Measurements from ENCODE around the gene CLPX.
"Not testable (repeated sequence)": the region's sequence is repeated elsewhere in the genome, so short reads cannot be mapped to it uniquely, and the experiment has no call there.

Gene CLPX

GRCh38 chr15:65206750-65207149 is 21.6 kb upstream of the CLPX start:
- DNase-seq (ENCODE audit: low read depth, low spot score) = no peak

GRCh38 chr15:65204931-65205660 is 20.0 kb upstream of the CLPX start:
- no peak for DNase-seq (ENCODE audit: low read depth, low spot score)

- DNase-seq (ENCODE audit: low read depth, low spot score) = no peak
Measured at GRCh38 chr15:65204236-65204930, 19.2 kb upstream of the CLPX start.

- no peak for DNase-seq (ENCODE audit: low read depth, low spot score)
Measured at GRCh38 chr15:65201918-65202317, 16.8 kb upstream of the CLPX start.

- DNase-seq (ENCODE audit: low read depth, low spot score) = no peak
Measured at GRCh38 chr15:65198571-65198970, 13.4 kb upstream of the CLPX start.

GRCh38 chr15:65197337-65197645 is 12.1 kb upstream of the CLPX start:
- no peak for DNase-seq (ENCODE audit: low read depth, low spot score)

- no peak for DNase-seq (ENCODE audit: low read depth, low spot score)
Measured at GRCh38 chr15:65196637-65197336, 11.6 kb upstream of the CLPX start.

GRCh38 chr15:65195548-65195923 is 10.4 kb upstream of the CLPX start:
- DNase-seq (ENCODE audit: low read depth, low spot score) = no peak

GRCh38 chr15:65194826-65195547 is 9.8 kb upstream of the CLPX start:
- DNase-seq (ENCODE audit: low read depth, low spot score) = no peak

GRCh38 chr15:65192016-65192415 is 6.9 kb upstream of the CLPX start:
- no peak for DNase-seq (ENCODE audit: low read depth, low spot score)

- no peak for DNase-seq (ENCODE audit: low read depth, low spot score)
Measured at GRCh38 chr15:65189102-65189740, 4.1 kb upstream of the CLPX start.

- not testable (repeated sequence) for DNase-seq (ENCODE audit: low read depth, low spot score)
Measured at GRCh38 chr15:65188472-65188871, 3.3 kb upstream of the CLPX start.

- DNase-seq (ENCODE audit: low read depth, low spot score) = no peak
Measured at GRCh38 chr15:65184305-65184867, 756 bp downstream of the CLPX start.

GRCh38 chr15:65183865-65184159 is 1.3 kb downstream of the CLPX start:
- no peak for DNase-seq (ENCODE audit: low read depth, low spot score)

GRCh38 chr15:65182538-65182937 is 2.6 kb downstream of the CLPX start:
- no peak for DNase-seq (ENCODE audit: low read depth, low spot score)

- DNase-seq (ENCODE audit: low read depth, low spot score) = not testable (repeated sequence)
Measured at GRCh38 chr15:65181582-65182353, 3.4 kb downstream of the CLPX start.

- DNase-seq (ENCODE audit: low read depth, low spot score) = no peak
Measured at GRCh38 chr15:65180167-65180566, 5.0 kb downstream of the CLPX start.

- DNase-seq (ENCODE audit: low read depth, low spot score) = no peak
Measured at GRCh38 chr15:65177901-65178300, 7.2 kb downstream of the CLPX start.

GRCh38 chr15:65176056-65176455 is 9.1 kb downstream of the CLPX start:
- DNase-seq (ENCODE audit: low read depth, low spot score) = no peak

- no peak for DNase-seq (ENCODE audit: low read depth, low spot score)
Measured at GRCh38 chr15:65175511-65175910, 9.6 kb downstream of the CLPX start.

GRCh38 chr15:65174509-65174908 is 10.6 kb downstream of the CLPX start:
- no peak for DNase-seq (ENCODE audit: low read depth, low spot score)

Measured in iPS DF 19.7 (cell line).